CD4-positive, alpha-beta T cell treated with Interleukin-6 for 4 hours (primary cell): Measurements from ENCODE around the gene PHACTR1.

Source experiments
- DNase-seq: peaks from one replicate; pipeline ENCODE4 v3.0.0-alpha.2; 2020; ENCODE audit warnings: mixed read lengths

PHACTR1 gene

GRCh38 chr6:12851123-12851695 is 134.6 kb downstream of the PHACTR1 start:
- no peak for DNase-seq

DNA sequence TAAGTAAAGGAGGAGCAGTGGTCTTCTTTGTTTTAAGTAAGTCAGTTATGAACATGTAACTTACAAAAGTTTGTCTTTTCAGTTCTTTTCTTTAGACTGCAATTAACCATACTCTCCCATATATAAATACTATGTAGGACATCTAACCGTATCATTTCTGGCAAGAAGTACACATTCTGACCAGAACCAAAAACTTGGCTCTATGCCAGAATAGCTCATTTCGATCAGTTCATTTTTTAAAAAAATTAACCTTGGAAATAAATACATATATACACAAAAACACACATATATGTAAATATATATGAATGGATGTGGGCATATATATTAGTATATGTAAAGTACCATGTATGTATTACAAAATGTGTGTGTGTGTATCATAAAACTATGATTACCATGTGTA is 145.0 kb downstream of the PHACTR1 start:
- no peak for DNase-seq

DNA sequence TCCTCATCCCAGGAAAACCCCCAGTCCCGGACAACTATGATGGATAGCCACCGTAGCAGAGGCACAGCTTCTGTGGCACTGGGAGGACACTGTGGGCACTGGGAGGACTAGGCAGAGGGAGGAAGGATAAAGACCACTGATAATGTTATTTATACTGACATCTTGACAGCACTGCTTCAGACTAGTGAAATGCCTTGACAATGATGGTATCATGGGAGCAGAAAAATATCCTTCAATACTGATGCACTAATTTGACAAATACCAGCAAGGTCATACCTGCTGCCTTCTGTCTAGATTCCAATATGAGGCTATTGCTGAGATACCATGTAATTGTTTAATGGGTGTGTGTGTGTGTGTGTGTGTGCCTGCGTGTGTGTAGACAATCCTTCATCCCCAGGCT is 148.6 kb downstream of the PHACTR1 start:
- DNase-seq, result no peak

DNA sequence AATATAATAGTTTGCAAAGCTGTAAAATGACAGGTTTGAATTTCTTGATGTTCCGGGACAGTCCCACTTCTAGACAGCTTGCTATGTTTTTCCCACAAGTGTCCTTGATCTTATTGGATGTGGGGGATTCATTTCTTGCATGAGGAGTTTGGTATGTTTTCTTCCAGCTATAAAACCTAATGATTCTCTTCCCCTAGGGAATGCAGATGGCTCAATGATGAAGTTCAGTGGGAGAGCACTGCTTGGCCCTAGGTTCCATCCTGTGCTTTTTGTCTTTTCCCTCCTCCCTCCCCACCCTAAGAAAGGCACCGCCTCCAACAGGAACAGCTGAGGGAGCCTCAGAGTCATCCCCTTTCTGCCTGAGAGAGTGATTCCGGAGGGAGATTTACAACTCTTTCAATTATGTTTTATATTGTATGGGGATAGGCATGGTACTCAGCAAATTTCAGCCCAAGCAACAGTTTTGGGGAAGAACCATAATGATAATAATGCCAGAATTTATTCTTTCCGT is 149.2 kb downstream of the PHACTR1 start:
- no peak for DNase-seq

- no peak for DNase-seq
Measured at GRCh38 chr6:12866422-12867029, 150.0 kb downstream of the PHACTR1 start.

DNA sequence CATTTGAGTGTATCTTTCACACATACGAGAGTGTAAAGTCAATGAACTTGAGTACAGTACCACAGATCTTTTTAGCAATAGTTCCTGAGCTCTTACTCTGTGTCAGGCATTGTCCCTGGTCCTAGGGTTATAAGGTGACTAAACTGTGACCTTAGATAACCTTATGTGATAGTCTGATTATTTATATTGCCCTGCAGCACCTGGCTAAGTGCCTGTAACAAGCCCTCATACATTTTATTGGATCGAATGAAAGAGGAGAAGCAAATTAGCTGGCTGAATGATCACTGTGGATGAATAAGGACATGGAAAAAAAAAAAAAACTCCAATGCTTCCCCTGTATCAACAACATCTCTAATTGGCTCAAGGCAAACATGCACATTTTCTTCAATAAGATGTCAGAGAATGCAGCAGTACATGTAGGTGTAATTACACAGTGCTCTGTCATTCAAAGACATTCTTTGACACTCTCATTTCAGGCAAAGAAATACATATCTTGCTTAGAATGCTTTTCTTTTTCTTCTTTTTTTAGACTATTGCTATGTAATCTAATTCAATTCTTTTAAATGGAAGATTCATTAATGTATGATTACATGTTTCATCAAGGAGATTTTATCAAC is 153.4 kb downstream of the PHACTR1 start:
- DNase-seq, result no peak

DNA sequence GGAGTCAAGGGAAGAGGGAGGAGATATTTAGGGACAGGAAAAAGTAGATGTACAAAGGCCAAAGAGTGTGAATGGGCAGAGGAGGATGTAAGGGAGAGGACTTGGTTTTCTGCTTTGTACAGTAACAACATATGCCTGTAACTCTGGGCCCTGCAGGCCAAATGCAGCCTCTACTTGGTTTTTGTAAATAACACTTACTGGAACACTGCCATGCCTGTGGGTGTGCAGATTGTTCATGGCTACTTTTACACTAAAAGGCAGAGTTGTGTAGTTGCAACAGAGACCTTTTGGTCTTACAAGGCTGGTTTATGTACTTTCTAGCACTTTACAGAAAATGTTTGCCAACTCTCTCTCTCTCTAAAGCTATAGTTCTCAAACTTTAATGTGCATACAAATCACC is 157.1 kb downstream of the PHACTR1 start:
- DNase-seq, result no peak

- no peak for DNase-seq
Measured at GRCh38 chr6:12875051-12875450, 158.5 kb downstream of the PHACTR1 start.

DNA sequence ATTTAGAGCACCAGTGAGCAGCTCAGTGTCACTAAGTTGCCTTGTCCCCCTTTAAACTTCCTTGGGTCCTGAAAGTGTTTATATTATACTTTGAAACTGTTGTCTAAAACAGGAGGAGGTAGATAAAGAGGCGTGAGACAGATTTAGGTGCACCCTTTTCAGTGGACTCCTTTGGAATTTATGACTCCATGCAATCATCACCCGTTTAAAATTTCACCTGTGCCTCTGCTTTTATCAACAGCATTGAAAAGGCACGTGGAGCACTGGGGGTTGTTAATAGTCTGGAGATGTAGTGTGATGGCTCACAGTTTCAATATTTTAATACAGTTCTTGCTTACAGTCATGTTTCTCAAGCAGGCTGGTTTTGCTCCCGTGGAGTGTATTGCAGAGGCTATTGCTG is 162.2 kb downstream of the PHACTR1 start:
- DNase-seq, result no peak

DNA sequence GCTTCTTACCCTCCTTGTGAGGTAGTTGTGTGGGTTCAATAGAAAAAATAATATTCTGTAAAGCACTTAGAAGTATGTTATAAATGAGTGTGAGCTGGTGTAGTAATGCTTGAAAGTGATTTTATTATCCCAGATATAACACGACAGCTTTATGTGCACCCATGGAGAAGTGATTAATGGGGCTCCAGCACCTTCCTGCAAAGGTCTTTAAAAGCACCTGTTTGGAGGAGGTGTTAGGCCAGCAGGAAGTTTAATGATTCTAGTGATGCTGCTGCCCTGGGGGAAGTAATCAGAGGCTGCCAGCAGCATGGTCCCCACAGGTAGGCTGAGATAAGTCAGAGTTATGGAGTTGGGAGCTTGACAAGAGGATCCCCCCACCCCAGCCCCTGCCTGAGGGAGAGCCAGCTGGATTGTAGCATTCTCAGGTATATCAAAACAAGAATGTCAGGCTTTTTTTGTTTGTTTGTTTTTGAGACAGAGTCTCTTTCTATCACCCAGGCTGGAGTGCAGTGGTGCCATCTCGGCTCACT is 166.3 kb downstream of the PHACTR1 start:
- no peak for DNase-seq

DNA sequence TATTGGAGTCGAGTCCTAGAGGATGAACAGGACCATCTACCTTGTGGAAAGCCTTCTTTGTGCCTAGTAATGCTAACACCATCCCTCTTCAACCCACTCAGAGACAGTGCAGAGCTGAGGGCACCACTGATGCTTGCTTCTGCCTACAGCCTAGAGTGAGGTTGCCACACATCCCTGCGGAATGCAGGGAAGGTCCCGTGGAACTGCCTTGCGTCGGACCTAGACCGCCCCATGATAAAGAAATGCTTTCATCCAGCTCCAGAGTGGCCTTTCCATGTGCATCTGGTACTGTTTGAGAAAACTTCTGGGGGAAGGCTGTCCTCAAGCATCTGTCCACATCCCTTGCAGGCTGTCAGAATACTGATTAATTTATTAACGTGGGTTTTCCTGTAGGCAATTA is 168.4 kb downstream of the PHACTR1 start:
- DNase-seq, result no peak

DNA sequence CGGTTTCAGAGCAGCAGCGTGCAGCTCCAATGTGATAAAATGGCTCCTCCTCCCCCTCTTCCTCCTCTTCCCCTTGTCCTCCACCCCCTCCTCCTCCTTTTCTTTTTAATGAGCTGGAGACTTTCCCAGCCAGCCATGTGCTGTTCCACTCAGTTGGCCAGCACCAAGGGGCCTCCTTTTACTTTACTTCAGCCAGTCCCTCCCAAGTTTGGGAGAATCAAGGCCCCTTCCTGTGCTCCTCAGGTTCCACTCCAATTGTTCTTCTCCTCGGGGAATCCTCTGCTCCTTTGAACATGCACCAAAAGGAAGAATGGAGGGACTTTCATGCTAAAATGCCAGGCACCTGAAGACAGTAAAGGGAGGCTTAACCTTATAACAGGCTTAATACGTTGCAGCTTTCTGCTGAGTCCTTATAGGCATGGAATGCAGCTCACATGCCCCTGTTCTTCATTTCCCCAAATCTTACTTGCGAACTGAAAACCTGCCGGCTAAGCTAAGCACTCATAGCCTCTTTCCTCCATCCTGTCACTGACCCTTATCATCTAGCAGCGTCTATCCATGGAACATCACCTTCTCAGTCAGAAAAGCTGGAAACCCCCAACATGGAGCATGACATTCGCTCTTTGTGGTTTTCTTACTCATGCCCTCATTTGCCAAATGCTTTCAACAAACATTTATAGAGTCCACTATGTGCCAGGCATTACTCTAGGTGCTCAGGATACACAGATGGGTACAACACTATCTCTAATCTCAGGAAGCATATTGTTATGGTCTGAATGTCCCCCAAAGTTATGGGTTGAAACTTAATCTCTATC is 170.6 kb downstream of the PHACTR1 start:
- no peak for DNase-seq

- DNase-seq, result no peak
Measured at GRCh38 chr6:12890171-12890790, 173.7 kb downstream of the PHACTR1 start.

- DNase-seq, result no peak
Measured at GRCh38 chr6:12891595-12891994, 175.0 kb downstream of the PHACTR1 start.

- no peak for DNase-seq
Measured at GRCh38 chr6:12892151-12892550, 175.6 kb downstream of the PHACTR1 start.

GRCh38 chr6:12893036-12893435 is 176.5 kb downstream of the PHACTR1 start:
- no peak for DNase-seq

DNA sequence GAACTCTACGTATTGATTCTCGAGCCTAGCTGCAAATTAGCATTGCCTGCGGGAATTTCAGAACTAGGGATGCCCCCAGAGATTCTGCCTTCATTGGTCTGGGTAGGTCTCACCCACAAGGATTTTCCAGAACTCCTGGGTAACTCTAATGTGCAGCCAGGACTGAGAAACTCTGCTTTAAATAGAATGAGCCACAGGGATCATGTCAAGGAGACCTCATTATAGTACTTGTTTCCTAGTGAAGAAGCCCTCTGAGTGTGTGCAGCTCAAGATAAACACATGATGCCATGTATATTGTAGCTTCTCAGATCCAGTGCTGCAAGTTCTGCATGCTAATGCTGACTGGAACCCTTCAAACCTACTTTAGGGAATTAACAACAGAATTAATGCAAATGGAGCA is 179.2 kb downstream of the PHACTR1 start:
- DNase-seq, result no peak

GRCh38 chr6:12896208-12896733 is 179.7 kb downstream of the PHACTR1 start:
- no peak for DNase-seq

DNA sequence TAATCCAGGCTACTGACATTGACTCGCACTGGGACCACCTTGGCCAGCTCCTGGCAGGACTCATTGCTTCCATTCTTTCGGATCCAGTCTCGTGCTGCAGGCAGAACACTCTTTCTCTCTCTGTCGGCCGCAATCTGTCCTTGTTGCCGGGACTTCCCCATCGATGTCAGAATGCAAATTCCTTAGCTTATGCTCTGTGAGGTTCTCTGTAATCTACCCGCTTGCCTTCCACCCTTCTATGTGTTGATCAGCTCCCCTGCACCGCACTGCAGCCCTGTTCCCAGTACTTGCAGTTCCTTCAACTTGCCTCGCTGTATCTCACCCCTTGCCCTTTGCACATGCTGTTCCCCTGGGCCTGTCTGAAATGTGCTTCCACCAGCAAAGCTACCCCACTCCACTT is 182.0 kb downstream of the PHACTR1 start:
- no peak for DNase-seq

- no peak for DNase-seq
Measured at GRCh38 chr6:12899046-12899833, 182.7 kb downstream of the PHACTR1 start.

DNA sequence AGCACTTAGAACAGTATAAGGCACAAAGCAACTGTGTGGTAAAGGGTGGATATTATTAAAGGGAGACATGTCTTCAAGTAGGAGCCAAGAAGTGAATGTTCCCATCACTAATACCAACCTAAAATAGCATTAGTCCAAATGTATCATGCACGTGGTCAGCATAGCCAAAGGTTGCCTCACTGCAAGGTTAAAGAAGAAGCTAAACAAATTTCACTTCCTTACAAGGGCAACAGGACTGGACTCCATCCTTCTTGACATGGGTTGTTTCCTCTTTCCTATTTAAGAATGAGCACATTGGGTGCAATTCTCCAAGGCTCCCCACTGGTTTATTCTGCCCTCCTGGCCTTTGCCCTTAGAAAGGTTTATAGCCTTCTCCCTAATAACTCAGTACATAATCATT is 186.7 kb downstream of the PHACTR1 start:
- DNase-seq, result no peak

GRCh38 chr6:12909833-12910232 is 193.3 kb downstream of the PHACTR1 start:
- DNase-seq, result no peak
